Lower leg skin (tissue), 4 donors: Measurements from ENCODE around the gene SGCG. TPM values are rescaled to one million over a fixed set of nuclear protein-coding genes. Genes with fewer than 3 reads are reported as not detected.

Experiments used
- DNase-seq, 2 donors: peaks; one replicate each; pipeline ENCODE4 v3.0.0-alpha.2; 2019; ENCODE audit warnings: low spot score in 2 of 2
- H3K4me3 ChIP-seq: fragments of 200-600 bp; sonication (generic); 2 replicates; pipeline ENCODE4 v1.5.1; 2017; ENCODE audit warnings: mild to moderate bottlenecking, low read depth; ENCODE audit not compliant: poor library complexity, severe bottlenecking
- POLR2A ChIP-seq, 2 donors: fragments of 450-650 bp; IDR thresholded peaks; one replicate each; pipeline ENCODE4 v1.6.1; 2016 to 2017; ENCODE audit warnings: antibody characterized with exemption in 2 of 2, mild to moderate bottlenecking in 1 of 2, moderate library complexity in 1 of 2
- WGBS, 2 donors: methylation state at CpG; one replicate each; pipeline ENCODE4 v1.1.5; 2018; 5-methylcytosine and 5-hydroxymethylcytosine counted together
- intact Hi-C: fragments of 100-400 bp; cut with DNase I; formaldehyde crosslinking; loops from one replicate; pipeline ENCODE4 v1.15.0; 2023; ENCODE audit warnings: low total_unique reads
- total RNA-seq, 4 donors: library from RNA; depleted of rRNA; stranded (reverse); fragments of >200 nt; gene quantifications; one replicate each; pipeline ENCODE4 v1.1.0, GENCODE V29; 2016
- TF ChIP-seq, protein P1 (sequence below), 3 donors: fragments of 450-650 bp; IDR thresholded peaks; one replicate each; pipeline ENCODE4 v1.5.1; 2016; ENCODE audit warnings: antibody characterized with exemption in 3 of 3, mild to moderate bottlenecking in 3 of 3, moderate library complexity in 2 of 3

SGCG gene
- total RNA-seq, 4 donors from 2014 or later = 0.72 to 2.3 (median 0.90) TPM

DNA sequence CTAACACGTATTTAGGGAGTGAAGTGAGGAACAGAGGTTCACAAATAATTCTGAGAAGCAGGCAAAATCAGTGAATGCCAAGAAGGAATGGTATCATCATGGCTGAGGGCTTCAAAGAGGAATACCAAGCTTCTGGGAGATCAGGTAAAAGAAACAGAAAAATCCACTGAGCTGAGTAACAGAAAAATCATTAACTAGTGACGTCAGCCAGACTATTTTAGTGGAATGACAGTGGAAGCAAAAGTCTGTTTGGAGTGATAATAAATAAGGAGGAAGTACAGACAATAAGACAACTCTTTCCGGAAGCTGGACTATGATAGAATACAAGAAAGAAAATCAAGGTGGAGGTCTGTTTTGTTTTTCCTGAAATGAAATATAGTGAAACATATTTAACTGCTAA lies 169.2 kb downstream of the SGCG start:
- 81% methylated on average over 3 of the region's 3 CpGs for WGBS, 2 donors
- DNase-seq = no peak
- no peak for TF ChIP-seq POLR2A (IDR thresholded peaks at IDR 0.05)
- intact Hi-C loops = no loop called here
- H3K4me3 ChIP-seq = no peak overlapping the region

DNA sequence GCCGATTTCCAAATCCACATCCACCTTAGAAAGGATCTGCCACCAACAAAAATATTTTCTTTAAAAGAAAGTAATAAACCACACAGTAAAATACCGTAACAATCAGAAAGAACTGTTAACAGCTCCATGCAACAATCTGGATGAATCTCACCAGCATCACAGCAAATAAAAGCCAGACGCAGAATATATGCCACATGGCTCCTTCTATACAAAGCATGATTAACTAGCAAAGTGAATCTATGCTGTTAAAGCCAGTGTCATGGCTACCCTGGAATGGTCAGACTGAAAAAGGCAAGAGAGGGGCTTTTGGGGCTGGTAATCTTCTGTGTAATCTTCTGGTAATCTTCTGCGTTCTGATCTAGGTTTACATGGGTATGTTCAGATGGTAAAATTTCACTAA lies 171.4 kb downstream of the SGCG start:
- H3K4me3 ChIP-seq = no peak overlapping the region
- WGBS, 2 donors = 62 to 63% methylated on average over 4 of the region's 4 CpGs
- TF ChIP-seq, protein P1, sequence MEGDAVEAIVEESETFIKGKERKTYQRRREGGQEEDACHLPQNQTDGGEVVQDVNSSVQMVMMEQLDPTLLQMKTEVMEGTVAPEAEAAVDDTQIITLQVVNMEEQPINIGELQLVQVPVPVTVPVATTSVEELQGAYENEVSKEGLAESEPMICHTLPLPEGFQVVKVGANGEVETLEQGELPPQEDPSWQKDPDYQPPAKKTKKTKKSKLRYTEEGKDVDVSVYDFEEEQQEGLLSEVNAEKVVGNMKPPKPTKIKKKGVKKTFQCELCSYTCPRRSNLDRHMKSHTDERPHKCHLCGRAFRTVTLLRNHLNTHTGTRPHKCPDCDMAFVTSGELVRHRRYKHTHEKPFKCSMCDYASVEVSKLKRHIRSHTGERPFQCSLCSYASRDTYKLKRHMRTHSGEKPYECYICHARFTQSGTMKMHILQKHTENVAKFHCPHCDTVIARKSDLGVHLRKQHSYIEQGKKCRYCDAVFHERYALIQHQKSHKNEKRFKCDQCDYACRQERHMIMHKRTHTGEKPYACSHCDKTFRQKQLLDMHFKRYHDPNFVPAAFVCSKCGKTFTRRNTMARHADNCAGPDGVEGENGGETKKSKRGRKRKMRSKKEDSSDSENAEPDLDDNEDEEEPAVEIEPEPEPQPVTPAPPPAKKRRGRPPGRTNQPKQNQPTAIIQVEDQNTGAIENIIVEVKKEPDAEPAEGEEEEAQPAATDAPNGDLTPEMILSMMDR (IDR thresholded peaks at IDR 0.05) = no peak
- no peak for TF ChIP-seq POLR2A (IDR thresholded peaks at IDR 0.05)
- intact Hi-C loops = no loop called here
- DNase-seq = no peak

DNA sequence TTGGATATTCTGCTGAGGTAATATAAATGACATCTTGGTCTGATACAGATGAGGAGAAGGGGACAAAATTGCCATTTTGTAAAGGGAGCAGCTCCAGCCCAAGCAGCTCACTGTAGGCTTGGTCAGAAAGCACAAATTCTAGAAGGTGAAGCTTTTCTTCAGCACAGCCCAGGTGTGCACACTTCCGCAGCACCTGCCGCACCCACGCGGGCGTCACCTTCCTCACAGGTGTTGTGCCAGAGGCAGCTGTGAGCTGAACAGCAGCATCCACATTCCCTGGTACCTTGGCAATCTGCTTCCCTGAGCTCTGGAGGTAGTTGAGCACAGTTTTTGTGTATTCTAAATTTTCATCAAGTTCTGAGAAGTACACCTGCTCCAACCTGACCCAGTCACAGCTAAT lies 173.7 kb downstream of the SGCG start:
- 42 to 70% methylated on average over 5 of the region's 5 CpGs for WGBS, 2 donors
- TF ChIP-seq POLR2A (IDR thresholded peaks at IDR 0.05) = no peak
- TF ChIP-seq, protein P1 (IDR thresholded peaks at IDR 0.05) = no peak
- H3K4me3 ChIP-seq = no peak overlapping the region
- intact Hi-C loops = no loop called here
- DNase-seq = no peak

DNA sequence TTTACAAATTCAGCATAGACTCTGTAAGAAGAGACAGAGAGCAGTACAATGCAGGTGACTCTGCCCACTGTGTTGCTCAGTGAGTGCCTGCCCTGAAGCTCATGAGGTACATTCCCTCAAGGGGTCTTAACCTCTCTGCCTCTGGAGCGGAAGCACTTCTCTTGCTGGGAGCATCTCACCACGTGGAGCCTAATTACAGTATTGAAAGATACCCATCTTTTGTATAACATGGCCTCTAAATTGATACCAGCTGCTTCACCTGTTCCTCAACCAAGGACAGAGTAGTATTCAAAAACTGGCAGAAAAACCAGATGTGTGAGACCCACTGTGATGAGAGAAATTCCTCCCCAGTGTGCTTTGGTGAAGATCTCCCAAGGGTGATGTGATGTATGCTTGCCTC lies 175.6 kb downstream of the SGCG start:
- WGBS, 2 donors = 67 to 80% methylated on average over 2 of the region's 2 CpGs

DNA sequence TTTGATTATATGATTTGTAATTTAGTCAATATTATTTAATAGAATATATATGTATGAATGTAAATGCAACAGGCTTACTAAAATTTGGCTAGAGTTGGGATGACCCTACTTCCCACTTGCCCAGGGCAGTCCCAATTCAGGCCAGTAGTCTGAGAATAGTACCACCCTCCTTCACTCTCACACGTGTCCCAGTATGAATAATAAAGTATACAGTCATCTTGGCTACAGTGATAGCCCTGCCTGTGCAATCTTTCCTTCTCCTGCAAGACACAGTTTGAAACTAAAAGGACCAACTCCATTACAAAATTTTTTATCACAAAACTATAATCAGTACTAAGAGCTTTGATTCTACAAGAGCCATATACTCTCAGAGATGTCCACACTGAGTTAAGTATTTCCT lies 176.6 kb downstream of the SGCG start:
- no peak for TF ChIP-seq POLR2A (IDR thresholded peaks at IDR 0.05)
- TF ChIP-seq, protein P1 (IDR thresholded peaks at IDR 0.05) = no peak
- no peak for DNase-seq
- H3K4me3 ChIP-seq = no peak overlapping the region
- WGBS, 2 donors = 60 to 86% methylated on average over 1 of the region's 1 CpG
- intact Hi-C loops = no loop called here

More for the DNA sequence above, 175.6 kb downstream of the SGCG start:
- intact Hi-C loops = no loop called here
- no peak for DNase-seq
- H3K4me3 ChIP-seq = no peak overlapping the region
- TF ChIP-seq, protein P1 (IDR thresholded peaks at IDR 0.05) = no peak
- TF ChIP-seq POLR2A (IDR thresholded peaks at IDR 0.05) = no peak

DNA sequence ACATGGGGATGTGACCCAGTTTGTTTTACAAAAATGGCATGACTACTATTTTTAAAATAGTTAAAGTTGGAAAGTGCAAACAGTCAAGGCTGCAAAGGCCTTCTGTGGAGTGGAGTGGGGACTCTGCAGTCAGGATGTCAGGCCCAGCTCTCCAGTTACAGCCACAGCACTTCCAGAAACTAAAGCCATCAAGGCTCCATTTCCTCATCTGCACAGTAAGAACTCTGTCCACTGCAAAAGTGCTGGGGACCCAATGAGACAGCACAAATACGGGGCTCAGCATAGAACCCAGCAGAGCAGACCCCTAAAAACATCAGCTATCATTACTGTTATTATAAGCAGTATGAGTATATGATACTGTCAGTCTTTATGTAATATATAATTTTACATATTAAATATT lies 179.1 kb downstream of the SGCG start:
- 81 to 100% methylated on average over 1 of the region's 1 CpG for WGBS, 2 donors
- intact Hi-C loops = no loop called here
- no peak overlapping the region for H3K4me3 ChIP-seq

More for the DNA sequence above, 179.1 kb downstream of the SGCG start:
- DNase-seq = no peak
- TF ChIP-seq, protein P1 (IDR thresholded peaks at IDR 0.05) = no peak
- no peak for TF ChIP-seq POLR2A (IDR thresholded peaks at IDR 0.05)
